Measurements from ENCODE around the gene PIH1D1. TPM values are rescaled to one million over a fixed set of nuclear protein-coding genes. Genes with fewer than 3 reads are reported as not detected.

The PIH1D1 gene
- total and polyA plus RNA-seq, 4 donors: 41.4 to 59.4 (median 47.2) TPM

DNA sequence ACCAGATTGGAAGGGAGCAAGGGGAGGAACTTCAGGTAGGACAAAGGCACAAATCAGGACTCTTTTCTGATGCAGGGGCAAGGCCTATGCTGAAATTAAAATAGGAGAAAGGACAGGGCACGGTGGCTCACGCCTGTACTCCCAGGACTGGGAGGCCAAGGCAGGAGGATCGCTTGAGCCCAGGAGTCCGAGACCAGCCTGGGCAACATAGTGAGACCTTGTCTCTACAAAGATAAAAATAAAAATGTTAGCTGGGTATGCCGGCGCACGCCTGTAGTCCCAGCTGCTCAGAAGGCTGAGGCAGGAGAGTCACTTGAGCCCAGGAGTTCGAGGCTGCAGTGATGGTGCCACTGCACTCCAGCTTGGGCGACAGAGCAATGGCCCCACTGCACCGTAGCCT is 15.9 kb downstream of the PIH1D1 start:
- Histone ChIP-seq H3K9ac (ENCODE audit: low read depth in 1 of 2, low read length in 2 of 2) (no peak overlapping the region), H3K27me3 (ENCODE audit: control insufficient read depth in 4 of 4, insufficient read depth in 4 of 4, low read length in 3 of 4) (peaks cover 3 to 13% (median 7%) of the 10 kb centered on the region in 4 donors), H3K9me3 (ENCODE audit: control insufficient read depth in 4 of 4, low read length in 3 of 4) (peaks cover 0 to 2% (median 0%) of the 10 kb centered on the region in 4 donors), H3K4me1 (ENCODE audit: control insufficient read depth in 4 of 4, insufficient read depth in 4 of 4, low read length in 3 of 4) (no peaks in the 10 kb centered on the region), H3K27ac (ENCODE audit: low read depth in 1 of 2, low read length in 2 of 2) (no peak overlapping the region), H3K36me3 (ENCODE audit: control insufficient read depth in 4 of 4, insufficient read depth in 3 of 4, low read depth in 1 of 4, low read length in 3 of 4) (no peaks in the 10 kb centered on the region), H3K4me3 (ENCODE audit: low read depth in 1 of 3, low read length in 3 of 3) (no peak overlapping the region)
- 80% methylated on average over 10 of the region's 10 CpGs for WGBS
- TF ChIP-seq GABPA (IDR thresholded peaks at IDR 0.05 in 1 of 2, conservative IDR thresholded peaks at IDR 0.05 in 1 of 2) (no peak), ATF3 (IDR thresholded peaks at IDR 0.05) (no peak), RAD21 (IDR thresholded peaks at IDR 0.05) (no peak), YY1 (IDR thresholded peaks at IDR 0.05) (no peak), FOXA1 (IDR thresholded peaks at IDR 0.05) (no peak), TAF1 (conservative IDR thresholded peaks at IDR 0.05) (no peak), HNF4A (conservative IDR thresholded peaks at IDR 0.05) (no peak), SP1 (IDR thresholded peaks at IDR 0.05) (no peak), RXRA (IDR thresholded peaks at IDR 0.05) (no peak)
- TF ChIP-seq, protein P1, sequence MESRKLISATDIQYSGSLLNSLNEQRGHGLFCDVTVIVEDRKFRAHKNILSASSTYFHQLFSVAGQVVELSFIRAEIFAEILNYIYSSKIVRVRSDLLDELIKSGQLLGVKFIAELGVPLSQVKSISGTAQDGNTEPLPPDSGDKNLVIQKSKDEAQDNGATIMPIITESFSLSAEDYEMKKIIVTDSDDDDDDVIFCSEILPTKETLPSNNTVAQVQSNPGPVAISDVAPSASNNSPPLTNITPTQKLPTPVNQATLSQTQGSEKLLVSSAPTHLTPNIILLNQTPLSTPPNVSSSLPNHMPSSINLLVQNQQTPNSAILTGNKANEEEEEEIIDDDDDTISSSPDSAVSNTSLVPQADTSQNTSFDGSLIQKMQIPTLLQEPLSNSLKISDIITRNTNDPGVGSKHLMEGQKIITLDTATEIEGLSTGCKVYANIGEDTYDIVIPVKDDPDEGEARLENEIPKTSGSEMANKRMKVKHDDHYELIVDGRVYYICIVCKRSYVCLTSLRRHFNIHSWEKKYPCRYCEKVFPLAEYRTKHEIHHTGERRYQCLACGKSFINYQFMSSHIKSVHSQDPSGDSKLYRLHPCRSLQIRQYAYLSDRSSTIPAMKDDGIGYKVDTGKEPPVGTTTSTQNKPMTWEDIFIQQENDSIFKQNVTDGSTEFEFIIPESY (IDR thresholded peaks at IDR 0.05): no peak
- no peak for DNase-seq (ENCODE audit: low spot score)

GRCh38 chr19:49434907-49435583 is 16.6 kb downstream of the PIH1D1 start:
- Histone ChIP-seq H3K9me3 (ENCODE audit: control insufficient read depth in 4 of 4, low read length in 3 of 4) (peaks cover 0 to 2% (median 0%) of the 10 kb centered on the region in 4 donors), H3K36me3 (ENCODE audit: control insufficient read depth in 4 of 4, insufficient read depth in 3 of 4, low read depth in 1 of 4, low read length in 3 of 4) (no peaks in the 10 kb centered on the region), H3K4me3 (ENCODE audit: low read depth in 1 of 3, low read length in 3 of 3) (no peak overlapping the region), H3K4me1 (ENCODE audit: control insufficient read depth in 4 of 4, insufficient read depth in 4 of 4, low read length in 3 of 4) (no peaks in the 10 kb centered on the region), H3K9ac (ENCODE audit: low read depth in 1 of 2, low read length in 2 of 2) (no peak overlapping the region), H3K27me3 (ENCODE audit: control insufficient read depth in 4 of 4, insufficient read depth in 4 of 4, low read length in 3 of 4) (peaks cover 3 to 13% (median 7%) of the 10 kb centered on the region in 4 donors), H3K27ac (ENCODE audit: low read depth in 1 of 2, low read length in 2 of 2) (no peak overlapping the region)
- no peak for DNase-seq (ENCODE audit: low spot score)
- TF ChIP-seq, protein P2, sequence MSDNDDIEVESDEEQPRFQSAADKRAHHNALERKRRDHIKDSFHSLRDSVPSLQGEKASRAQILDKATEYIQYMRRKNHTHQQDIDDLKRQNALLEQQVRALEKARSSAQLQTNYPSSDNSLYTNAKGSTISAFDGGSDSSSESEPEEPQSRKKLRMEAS (IDR thresholded peaks at IDR 0.05): no peak
- no peak for TF ChIP-seq HNF4A (conservative IDR thresholded peaks at IDR 0.05)
- TF ChIP-seq HNF4G (IDR thresholded peaks at IDR 0.05): no peak
- no peak for TF ChIP-seq TAF1 (conservative IDR thresholded peaks at IDR 0.05)
- TF ChIP-seq JUND (IDR thresholded peaks at IDR 0.05): no peak
- no peak for TF ChIP-seq NR2F2 (IDR thresholded peaks at IDR 0.05)
- no peak for TF ChIP-seq EGR1 (IDR thresholded peaks at IDR 0.05; ENCODE audit: low read depth in 2 of 2)
- TF ChIP-seq, protein P3, sequence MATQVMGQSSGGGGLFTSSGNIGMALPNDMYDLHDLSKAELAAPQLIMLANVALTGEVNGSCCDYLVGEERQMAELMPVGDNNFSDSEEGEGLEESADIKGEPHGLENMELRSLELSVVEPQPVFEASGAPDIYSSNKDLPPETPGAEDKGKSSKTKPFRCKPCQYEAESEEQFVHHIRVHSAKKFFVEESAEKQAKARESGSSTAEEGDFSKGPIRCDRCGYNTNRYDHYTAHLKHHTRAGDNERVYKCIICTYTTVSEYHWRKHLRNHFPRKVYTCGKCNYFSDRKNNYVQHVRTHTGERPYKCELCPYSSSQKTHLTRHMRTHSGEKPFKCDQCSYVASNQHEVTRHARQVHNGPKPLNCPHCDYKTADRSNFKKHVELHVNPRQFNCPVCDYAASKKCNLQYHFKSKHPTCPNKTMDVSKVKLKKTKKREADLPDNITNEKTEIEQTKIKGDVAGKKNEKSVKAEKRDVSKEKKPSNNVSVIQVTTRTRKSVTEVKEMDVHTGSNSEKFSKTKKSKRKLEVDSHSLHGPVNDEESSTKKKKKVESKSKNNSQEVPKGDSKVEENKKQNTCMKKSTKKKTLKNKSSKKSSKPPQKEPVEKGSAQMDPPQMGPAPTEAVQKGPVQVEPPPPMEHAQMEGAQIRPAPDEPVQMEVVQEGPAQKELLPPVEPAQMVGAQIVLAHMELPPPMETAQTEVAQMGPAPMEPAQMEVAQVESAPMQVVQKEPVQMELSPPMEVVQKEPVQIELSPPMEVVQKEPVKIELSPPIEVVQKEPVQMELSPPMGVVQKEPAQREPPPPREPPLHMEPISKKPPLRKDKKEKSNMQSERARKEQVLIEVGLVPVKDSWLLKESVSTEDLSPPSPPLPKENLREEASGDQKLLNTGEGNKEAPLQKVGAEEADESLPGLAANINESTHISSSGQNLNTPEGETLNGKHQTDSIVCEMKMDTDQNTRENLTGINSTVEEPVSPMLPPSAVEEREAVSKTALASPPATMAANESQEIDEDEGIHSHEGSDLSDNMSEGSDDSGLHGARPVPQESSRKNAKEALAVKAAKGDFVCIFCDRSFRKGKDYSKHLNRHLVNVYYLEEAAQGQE (IDR thresholded peaks at IDR 0.05): no peak
- TF ChIP-seq FOXA2 (IDR thresholded peaks at IDR 0.05): no peak
- no peak for TF ChIP-seq CTCF (IDR thresholded peaks at IDR 0.05; ENCODE audit: low read depth, low read length, missing input control)
- TF ChIP-seq ATF3 (IDR thresholded peaks at IDR 0.05): no peak
- no peak for TF ChIP-seq RXRA (IDR thresholded peaks at IDR 0.05)
- TF ChIP-seq FOXA1 (IDR thresholded peaks at IDR 0.05): no peak
- TF ChIP-seq SP1 (IDR thresholded peaks at IDR 0.05): no peak
- no peak for TF ChIP-seq GABPA (IDR thresholded peaks at IDR 0.05 in 1 of 2, conservative IDR thresholded peaks at IDR 0.05 in 1 of 2)
- TF ChIP-seq, protein P1 (IDR thresholded peaks at IDR 0.05): no peak
- TF ChIP-seq YY1 (IDR thresholded peaks at IDR 0.05): no peak
- no peak for TF ChIP-seq RAD21 (IDR thresholded peaks at IDR 0.05)
- WGBS: 82% methylated on average over 18 of the region's 18 CpGs
